ENCODE measurements around the gene ATL1. TPM values are rescaled to one million over a fixed set of nuclear protein-coding genes. Genes with fewer than 3 reads are reported as not detected.

Gene ATL1
- total and polyA plus RNA-seq, 2 of the 8 experiments (the other 6 are each of a cell fraction or from before 2014, with no cell fraction given), result 4.0 to 5.9 TPM

DNA sequence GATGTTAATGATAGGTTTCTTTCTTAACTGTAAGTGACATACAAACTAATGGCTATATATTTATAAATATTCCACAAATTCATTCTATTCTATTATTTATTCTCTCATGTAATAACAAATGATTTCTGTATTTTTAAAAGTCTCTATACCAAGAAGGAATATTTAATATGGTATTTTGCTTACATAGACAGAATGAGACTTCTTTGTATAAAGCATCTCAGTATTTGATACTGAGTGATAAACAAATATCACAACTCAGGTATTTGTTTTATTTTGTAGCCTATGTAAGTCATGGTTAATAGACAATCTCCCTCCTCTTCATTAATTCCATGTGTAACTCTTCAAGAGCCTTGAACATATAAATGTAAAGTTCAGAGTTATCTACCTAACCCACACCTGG lies 18.0 kb downstream of the ATL1 start:
- H3K36me3 ChIP-seq (ENCODE audit: control insufficient read depth in 2 of 4, insufficient read depth in 4 of 4, low read length in 3 of 4), result no peaks in the 10 kb centered on the region
- H2BK5ac ChIP-seq (ENCODE audit: low read depth, low read length), result no peak overlapping the region
- no peak overlapping the region for H3K18ac ChIP-seq (ENCODE audit: extremely low read depth, low read length)
- no peaks in the 10 kb centered on the region for H3K9me3 ChIP-seq (ENCODE audit: insufficient read depth in 2 of 2, low read depth in 1 of 2, low read length in 1 of 2)
- FAIRE-seq, result no peak
- H2BK12ac ChIP-seq (ENCODE audit: low read depth, low read length), result no peak overlapping the region
- H3K79me2 ChIP-seq (ENCODE audit: control insufficient read depth in 1 of 2, insufficient read depth in 2 of 2, low read length in 2 of 2), result no peaks in the 10 kb centered on the region
- no peak overlapping the region for H4K91ac ChIP-seq (replicated peaks; ENCODE audit: insufficient read length, low read length)
- no peak overlapping the region for H3K56ac ChIP-seq (replicated peaks; ENCODE audit: insufficient read length, low read depth, low read length)
- no peak overlapping the region for H4K8ac ChIP-seq (ENCODE audit: extremely low read depth, insufficient read depth, low read length)
- H2BK15ac ChIP-seq (ENCODE audit: low read length), result no peak overlapping the region
- H3K27ac ChIP-seq (ENCODE audit: low read depth, low read length), result no peak overlapping the region
- no peak overlapping the region for H2AK5ac ChIP-seq (ENCODE audit: low read depth, low read length)
- no peaks in the 10 kb centered on the region for H4K20me1 ChIP-seq (replicated peaks in 1 of 2; ENCODE audit: control insufficient read depth in 1 of 2, insufficient read depth in 2 of 2, low read length in 2 of 2)
- H3K4me1 ChIP-seq (replicated peaks in 1 of 4; ENCODE audit: control insufficient read depth in 3 of 4, insufficient read depth in 4 of 4, low read length in 3 of 4), result no peaks in the 10 kb centered on the region
- no peak overlapping the region for H3K23ac ChIP-seq (ENCODE audit: insufficient read length)
- no peak overlapping the region for H3K4me2 ChIP-seq (ENCODE audit: insufficient read depth in 1 of 2, low read depth in 2 of 2, low read length in 2 of 2)
- H3K14ac ChIP-seq (ENCODE audit: insufficient read length), result no peak overlapping the region
- no peaks in the 10 kb centered on the region for H3K23me2 ChIP-seq (ENCODE audit: low read depth, low read length)
- CTCF ChIA-PET (ENCODE audit: partially characterized antibody), result interaction anchor here (1.2 kb wide), 1 partner anchor 10 kb away, joined by 3 read pairs; no protein-coding TSS in a partner anchor
- H3K27me3 ChIP-seq (replicated peaks in 1 of 4; ENCODE audit: control insufficient read depth in 3 of 4, extremely low read depth in 1 of 4, insufficient read depth in 3 of 4, low read length in 3 of 4), result no peaks in the 10 kb centered on the region
- no peak overlapping the region for H3K9ac ChIP-seq (replicated peaks in 1 of 4; ENCODE audit: extremely low read depth in 1 of 4, low read depth in 3 of 4, low read length in 3 of 4)
- no peak for DNase-seq (ENCODE audit: low read depth in 1 of 2, low spot score in 2 of 2)
- no peak overlapping the region for H2BK20ac ChIP-seq (ENCODE audit: low read length)
- H3K79me1 ChIP-seq (ENCODE audit: low read depth, low read length), result no peaks in the 10 kb centered on the region
- H4K5ac ChIP-seq (ENCODE audit: insufficient read length, low read depth, low read length), result no peak overlapping the region
- POLR2A ChIA-PET (ENCODE audit: partially characterized antibody), result no interaction called here
- no peak overlapping the region for H2BK120ac ChIP-seq (replicated peaks; ENCODE audit: low read depth, low read length)
- H2AFZ ChIP-seq (ENCODE audit: low read length), result no peak overlapping the region
- no peak overlapping the region for H3K4me3 ChIP-seq (ENCODE audit: extremely low read depth in 1 of 4, insufficient read depth in 2 of 4, low read depth in 3 of 4, low read length in 4 of 4)
- no peak overlapping the region for H3K4ac ChIP-seq (replicated peaks; ENCODE audit: insufficient read length, low read depth, low read length)
- TF ChIP-seq CHD1 (IDR thresholded peaks at IDR 0.05; ENCODE audit: low read depth, low read length) (no peak), ATF3 (IDR thresholded peaks at IDR 0.05; ENCODE audit: insufficient read depth, low read depth, low read length) (no peak), PHF8 (conservative IDR thresholded peaks at IDR 0.05; ENCODE audit: low read depth, low read length) (no peak), POLR2A (IDR thresholded peaks at IDR 0.05; ENCODE audit: control extremely low read depth in 1 of 2, low read depth in 2 of 2, low read length in 2 of 2) (no peak), SIRT6 (IDR thresholded peaks at IDR 0.05; ENCODE audit: low read length) (no peak), SP2 (IDR thresholded peaks at IDR 0.05; ENCODE audit: low read length) (no peak), NANOG (IDR thresholded peaks at IDR 0.05; ENCODE audit: insufficient read depth, low read depth, low read length, poor library complexity, severe bottlenecking) (no peak), ASH2L (IDR thresholded peaks at IDR 0.05; ENCODE audit: low read length) (no peak), CBX5 (IDR thresholded peaks at IDR 0.05; ENCODE audit: low read depth, low read length) (no peak), CTBP2 (IDR thresholded peaks at IDR 0.05; ENCODE audit: borderline replicate concordance, insufficient read depth, insufficient read length, low read length) (no peak), TEAD4 (IDR thresholded peaks at IDR 0.05; ENCODE audit: low read depth, low read length) (no peak), KDM1A (IDR thresholded peaks at IDR 0.05; ENCODE audit: borderline replicate concordance, low read length) (no peak), BACH1 (IDR thresholded peaks at IDR 0.05; ENCODE audit: low read length) (no peak), RXRA (IDR thresholded peaks at IDR 0.05; ENCODE audit: insufficient read depth, low read depth, low read length) (no peak)
- TF ChIP-seq, protein P1, sequence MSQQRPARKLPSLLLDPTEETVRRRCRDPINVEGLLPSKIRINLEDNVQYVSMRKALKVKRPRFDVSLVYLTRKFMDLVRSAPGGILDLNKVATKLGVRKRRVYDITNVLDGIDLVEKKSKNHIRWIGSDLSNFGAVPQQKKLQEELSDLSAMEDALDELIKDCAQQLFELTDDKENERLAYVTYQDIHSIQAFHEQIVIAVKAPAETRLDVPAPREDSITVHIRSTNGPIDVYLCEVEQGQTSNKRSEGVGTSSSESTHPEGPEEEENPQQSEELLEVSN (IDR thresholded peaks at IDR 0.05), result no peak

Data from H1 (cell line).